Epithelial cell of proximal tubule (primary cell): ENCODE measurements around the gene ZSWIM6. TPM values are rescaled to one million over a fixed set of nuclear protein-coding genes. Genes with fewer than 3 reads are reported as not detected.

ENCODE experiments used
- DNase-seq: peaks from one replicate; pipeline ENCODE4 v3.0.0-alpha.2; 2011; ENCODE audit warnings: low read depth
- H3K4me3 ChIP-seq: 2 replicates; pipeline ENCODE4 v1.5.1; 2011; ENCODE audit warnings: low read depth, mild to moderate bottlenecking, low read length
- CTCF ChIP-seq: conservative IDR thresholded peaks from 2 replicates; pipeline ENCODE4 v1.5.1; 2012; ENCODE audit warnings: low read depth, mild to moderate bottlenecking, low read length
- total RNA-seq: library from RNA; depleted of rRNA; stranded (reverse); fragments of >200 nt; gene quantifications from 2 replicates; pipeline ENCODE4 v1.2.3, GENCODE V29; 2015

Gene ZSWIM6
- total RNA-seq, 1 donor from 2014 or later: 8.2 TPM

- DNase-seq: peak; percentile 60
- TF ChIP-seq CTCF: no peak
- no peak overlapping the region for H3K4me3 ChIP-seq
Observed at GRCh38 chr5:61449804-61450492, 117.9 kb downstream of the ZSWIM6 start.

- no peak for TF ChIP-seq CTCF
- no peak for DNase-seq
- no peak overlapping the region for H3K4me3 ChIP-seq
Observed at GRCh38 chr5:61450493-61451279, 118.6 kb downstream of the ZSWIM6 start.

GRCh38 chr5:61455179-61456006 lies 123.3 kb downstream of the ZSWIM6 start:
- DNase-seq: no peak
- no peak for TF ChIP-seq CTCF
- H3K4me3 ChIP-seq: no peak overlapping the region

GRCh38 chr5:61460471-61460870 lies 128.4 kb downstream of the ZSWIM6 start:
- no peak for TF ChIP-seq CTCF
- no peak overlapping the region for H3K4me3 ChIP-seq
- DNase-seq: no peak

GRCh38 chr5:61461417-61461816 lies 129.4 kb downstream of the ZSWIM6 start:
- no peak overlapping the region for H3K4me3 ChIP-seq
- DNase-seq: no peak
- TF ChIP-seq CTCF: no peak

- no peak overlapping the region for H3K4me3 ChIP-seq
- no peak for TF ChIP-seq CTCF
- no peak for DNase-seq
Observed at GRCh38 chr5:61461926-61462325, 129.9 kb downstream of the ZSWIM6 start.
